ENCODE results near the gene GSG1L.

The GSG1L gene

GRCh38 chr16:28085389-28086171 lies 22.1 kb upstream of the GSG1L start:
- no peak for DNase-seq (ENCODE audit: low read depth in 1 of 2, low spot score in 1 of 2)
- H3K4me3 ChIP-seq (replicated peaks; ENCODE audit: insufficient read depth, low read length): no peak overlapping the region
- no peak overlapping the region for H3K27ac ChIP-seq (replicated peaks)
- TF ChIP-seq POLR2AphosphoS5 (IDR thresholded peaks at IDR 0.05; ENCODE audit: low read depth) (no peak), GABPA (IDR thresholded peaks at IDR 0.05; ENCODE audit: low read depth) (no peak), REST (IDR thresholded peaks at IDR 0.05; ENCODE audit: insufficient replicate concordance, low read depth) (no peak), SPI1 (IDR thresholded peaks at IDR 0.05; ENCODE audit: borderline replicate concordance, low read depth) (no peak)
- TF ChIP-seq, protein P1, sequence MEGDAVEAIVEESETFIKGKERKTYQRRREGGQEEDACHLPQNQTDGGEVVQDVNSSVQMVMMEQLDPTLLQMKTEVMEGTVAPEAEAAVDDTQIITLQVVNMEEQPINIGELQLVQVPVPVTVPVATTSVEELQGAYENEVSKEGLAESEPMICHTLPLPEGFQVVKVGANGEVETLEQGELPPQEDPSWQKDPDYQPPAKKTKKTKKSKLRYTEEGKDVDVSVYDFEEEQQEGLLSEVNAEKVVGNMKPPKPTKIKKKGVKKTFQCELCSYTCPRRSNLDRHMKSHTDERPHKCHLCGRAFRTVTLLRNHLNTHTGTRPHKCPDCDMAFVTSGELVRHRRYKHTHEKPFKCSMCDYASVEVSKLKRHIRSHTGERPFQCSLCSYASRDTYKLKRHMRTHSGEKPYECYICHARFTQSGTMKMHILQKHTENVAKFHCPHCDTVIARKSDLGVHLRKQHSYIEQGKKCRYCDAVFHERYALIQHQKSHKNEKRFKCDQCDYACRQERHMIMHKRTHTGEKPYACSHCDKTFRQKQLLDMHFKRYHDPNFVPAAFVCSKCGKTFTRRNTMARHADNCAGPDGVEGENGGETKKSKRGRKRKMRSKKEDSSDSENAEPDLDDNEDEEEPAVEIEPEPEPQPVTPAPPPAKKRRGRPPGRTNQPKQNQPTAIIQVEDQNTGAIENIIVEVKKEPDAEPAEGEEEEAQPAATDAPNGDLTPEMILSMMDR (IDR thresholded peaks at IDR 0.05; ENCODE audit: insufficient read depth, low read length): no peak
- no peaks in the 10 kb centered on the region for H3K27me3 ChIP-seq (ENCODE audit: insufficient read depth, poor library complexity, severe bottlenecking)

DNA sequence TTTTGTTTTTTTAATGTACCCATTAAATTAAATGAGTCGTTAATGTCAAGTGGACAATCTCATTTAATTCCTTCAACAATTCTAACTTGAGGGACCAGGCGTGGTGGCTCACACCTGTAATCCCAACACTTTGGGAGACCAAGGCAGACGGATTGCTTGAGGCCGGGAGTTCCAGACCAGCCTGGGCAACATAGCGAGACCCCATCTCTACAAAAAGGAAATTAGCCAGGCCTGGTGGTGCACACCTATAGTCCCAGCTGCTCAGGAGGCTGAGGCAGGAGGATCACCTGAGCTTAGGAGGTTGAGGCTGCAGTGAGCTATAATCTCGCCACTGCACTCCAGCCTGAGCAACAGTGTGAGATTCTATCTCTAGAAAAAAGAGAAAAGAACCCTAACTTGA lies 20.7 kb upstream of the GSG1L start:
- Histone ChIP-seq H3K4me3 (replicated peaks; ENCODE audit: insufficient read depth, low read length) (no peak overlapping the region), H3K27me3 (ENCODE audit: insufficient read depth, poor library complexity, severe bottlenecking) (no peaks in the 10 kb centered on the region), H3K27ac (replicated peaks) (no peak overlapping the region)
- no peak for DNase-seq (ENCODE audit: low read depth in 1 of 2, low spot score in 1 of 2)
- TF ChIP-seq POLR2AphosphoS5 (IDR thresholded peaks at IDR 0.05; ENCODE audit: low read depth) (no peak), REST (IDR thresholded peaks at IDR 0.05; ENCODE audit: insufficient replicate concordance, low read depth) (no peak), GABPA (IDR thresholded peaks at IDR 0.05; ENCODE audit: low read depth) (no peak), SPI1 (IDR thresholded peaks at IDR 0.05; ENCODE audit: borderline replicate concordance, low read depth) (no peak)
- TF ChIP-seq, protein P1 (IDR thresholded peaks at IDR 0.05; ENCODE audit: insufficient read depth, low read length): no peak

GRCh38 chr16:28082624-28083023 lies 19.1 kb upstream of the GSG1L start:
- H3K4me3 ChIP-seq (replicated peaks; ENCODE audit: insufficient read depth, low read length): no peak overlapping the region
- H3K27me3 ChIP-seq (ENCODE audit: insufficient read depth, poor library complexity, severe bottlenecking): no peaks in the 10 kb centered on the region
- no peak for DNase-seq (ENCODE audit: low read depth in 1 of 2, low spot score in 1 of 2)
- no peak overlapping the region for H3K27ac ChIP-seq (replicated peaks)
- TF ChIP-seq POLR2AphosphoS5 (IDR thresholded peaks at IDR 0.05; ENCODE audit: low read depth): no peak
- no peak for TF ChIP-seq REST (IDR thresholded peaks at IDR 0.05; ENCODE audit: insufficient replicate concordance, low read depth)
- TF ChIP-seq SPI1 (IDR thresholded peaks at IDR 0.05; ENCODE audit: borderline replicate concordance, low read depth): no peak
- TF ChIP-seq, protein P1 (IDR thresholded peaks at IDR 0.05; ENCODE audit: insufficient read depth, low read length): no peak
- TF ChIP-seq GABPA (IDR thresholded peaks at IDR 0.05; ENCODE audit: low read depth): no peak

All from HL-60 (cell line).